Right lobe of liver (tissue), 6 donors: ENCODE data around the gene LIMCH1. TPM values are rescaled to one million over a fixed set of nuclear protein-coding genes. Genes with fewer than 3 reads are reported as not detected.

Experiments
- ATAC-seq, 4 donors: fragments of 200-7000 bp; cut with Tn5 transposase; one replicate each; pipeline ENCODE4 v1.9.1; 2020; ENCODE audit warnings: mild to moderate bottlenecking in 4 of 4, moderate library complexity in 4 of 4
- DNase-seq, 3 donors: peaks; one replicate each; pipeline ENCODE4 v3.0.0-alpha.2; 2020
- H3K27ac ChIP-seq, 3 donors: fragments of 200-600 bp; one replicate each; pipeline ENCODE4 v1.8.0; 2022
- H3K27me3 ChIP-seq, 2 donors: fragments of 200-600 bp; one replicate each; pipeline ENCODE4 v1.8.0; 2022
- H3K36me3 ChIP-seq, 4 donors: fragments of 200-600 bp; sonication (generic) in 1 of 4; one replicate each; pipeline versions ENCODE4 v1.5.1 to v1.8.0; 2017 to 2022; ENCODE audit warnings: control low read depth in 1 of 4
- H3K4me1 ChIP-seq, 4 donors: fragments of 200-600 bp; sonication (generic) in 1 of 4; one replicate each; pipeline versions ENCODE4 v1.5.1 to v1.8.0; 2017 to 2022; ENCODE audit warnings: control low read depth in 1 of 4
- H3K4me3 ChIP-seq, 3 donors: fragments of 200-600 bp; one replicate each; pipeline ENCODE4 v1.8.0; 2022
- H3K9me3 ChIP-seq, 4 donors: fragments of 200-600 bp; sonication (generic) in 1 of 4; one replicate each; pipeline versions ENCODE4 v1.5.1 to v1.8.0; 2017 to 2022; ENCODE audit warnings: control low read depth in 1 of 4
- CTCF ChIP-seq, 4 donors: fragments of 200-600 bp in 3 of 4; fragments of 450-650 bp in 1 of 4; IDR thresholded peaks; one replicate each; pipeline versions ENCODE4 v1.5.1 to v1.8.0; 2016 to 2022; ENCODE audit warnings: antibody characterized with exemption in 4 of 4, mild to moderate bottlenecking in 2 of 4
- POLR2A ChIP-seq: fragments of 450-650 bp; IDR thresholded peaks from one replicate; pipeline ENCODE4 v1.6.1; 2017; ENCODE audit warnings: antibody characterized with exemption, mild to moderate bottlenecking
- WGBS: methylation state at CpG from one replicate; pipeline ENCODE4 v1.1.6; 2018; ENCODE audit warnings: low coverage, low lambda C conversion rate; ENCODE audit not compliant: insufficient coverage; ENCODE audit errors: missing lambda C conversion rate; 5-methylcytosine and 5-hydroxymethylcytosine counted together
- intact Hi-C, 2 donors: fragments of 100-400 bp; cut with DNase I; formaldehyde crosslinking; loops; one replicate each; pipeline versions ENCODE4 v1.11.2 to v1.14.1; 2022
- total RNA-seq, 6 experiments: library from RNA; depleted of rRNA in 2 of 6; stranded (reverse); fragments of >200 nt in 2 of 6; fragmentation: NEBNext Ultra II Directional in 3 of 6; extraction: Animal tissue kit (Norgen Biotek cat#: 25700) in 3 of 6; gene quantifications; one replicate each; pipeline versions ENCODE4 v1.1.0 to v1.2.4, GENCODE V29; 2016 to 2023
- donor health status: DM: no; HTN: yes; CAD: no.
- donor health status: DM: no; HTN: no; CAD: no.
- donor health status: DM: no; HTN: no; CAD: no.
- donor health status: DM: no; HTN: yes; CAD: no.
- donor health status: DM: no; HTN: yes; CAD: no.

The LIMCH1 gene
- total RNA-seq, 6 experiments from 2014 or later, result 8.3 to 26.9 (median 12.9) TPM

GRCh38 chr4:41548305-41548880 is 10.4 kb downstream of the LIMCH1 start:
- ATAC-seq (peak in 3 of 4 donors; percentile 49 to 67 (median 56)), DNase-seq (no peak)
- intact Hi-C loops, result no loop called here
- Histone ChIP-seq H3K27ac (no peak overlapping the region), H3K4me1 (peaks cover 0 to 7% (median 0%) of the 10 kb centered on the region in 4 donors), H3K27me3 (no peaks in the 10 kb centered on the region), H3K9me3 (no peaks in the 10 kb centered on the region), H3K4me3 (no peak overlapping the region), H3K36me3 (no peaks in the 10 kb centered on the region)
- 64% methylated on average over 3 of the region's 3 CpGs for WGBS
- no peak for TF ChIP-seq CTCF (IDR thresholded peaks at IDR 0.05)

GRCh38 chr4:41549478-41549877 is 11.5 kb downstream of the LIMCH1 start:
- Histone ChIP-seq H3K4me3 (no peak overlapping the region), H3K4me1 (peaks cover 0 to 7% (median 0%) of the 10 kb centered on the region in 4 donors), H3K27me3 (no peaks in the 10 kb centered on the region), H3K9me3 (no peaks in the 10 kb centered on the region), H3K27ac (no peak overlapping the region), H3K36me3 (no peaks in the 10 kb centered on the region)
- intact Hi-C loops, result no loop called here
- DNase-seq, result no peak
- WGBS, result 71% methylated on average over 3 of the region's 3 CpGs
- TF ChIP-seq CTCF (IDR thresholded peaks at IDR 0.05), result no peak
- TF ChIP-seq POLR2A, result no peak
- no peak for ATAC-seq

- Histone ChIP-seq H3K36me3 (no peaks in the 10 kb centered on the region), H3K27ac (no peak overlapping the region), H3K4me1 (peaks cover 0 to 7% (median 0%) of the 10 kb centered on the region in 4 donors), H3K9me3 (no peaks in the 10 kb centered on the region), H3K27me3 (no peaks in the 10 kb centered on the region), H3K4me3 (no peak overlapping the region)
- ATAC-seq, result peak; percentile 33 to 83 (median 64)
- no peak for DNase-seq
- TF ChIP-seq POLR2A (no peak), CTCF (IDR thresholded peaks at IDR 0.05) (no peak)
- intact Hi-C loops, result no loop called here
These were observed 12.4 kb downstream of the LIMCH1 start for GRCh38 chr4:41550308-41550707.

- 79% methylated on average over 2 of the region's 2 CpGs for WGBS
- no peak overlapping the region for H3K27ac ChIP-seq
These were observed 13.6 kb downstream of the LIMCH1 start for GRCh38 chr4:41551536-41551935.

More at GRCh38 chr4:41551536-41551935, 13.6 kb downstream of the LIMCH1 start:
- DNase-seq (no peak), ATAC-seq (no peak)
- Histone ChIP-seq H3K27me3 (no peaks in the 10 kb centered on the region), H3K9me3 (no peaks in the 10 kb centered on the region), H3K4me1 (peaks cover 0 to 7% (median 0%) of the 10 kb centered on the region in 4 donors), H3K4me3 (no peak overlapping the region), H3K36me3 (no peaks in the 10 kb centered on the region)
- intact Hi-C loops, result no loop called here
- TF ChIP-seq CTCF (IDR thresholded peaks at IDR 0.05) (no peak), POLR2A (no peak)
